ENCODE measurements around the gene FCHSD2. TPM values are rescaled to one million over a fixed set of nuclear protein-coding genes. Genes with fewer than 3 reads are reported as not detected.

Gene FCHSD2
- total and polyA plus RNA-seq, 4 donors = 7.6 to 18.7 (median 9.9) TPM

DNA sequence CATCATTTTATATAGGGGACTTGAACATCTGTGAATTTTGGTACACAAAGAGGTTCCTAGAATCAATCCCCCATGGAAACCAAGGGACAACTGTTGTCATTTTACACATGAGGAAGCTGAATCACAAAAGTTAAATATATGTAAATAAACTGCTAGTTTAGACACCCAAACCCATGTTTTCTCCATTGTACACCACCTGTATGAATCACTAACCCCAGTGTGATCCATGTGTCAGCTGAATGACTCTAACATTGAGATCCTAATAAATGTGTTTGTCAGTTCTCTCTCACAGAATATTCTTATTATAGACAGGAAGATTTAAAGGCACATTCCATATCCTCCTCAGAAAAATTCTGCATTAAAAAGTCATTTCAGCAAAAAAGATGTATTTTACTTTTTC, 244.6 kb downstream of the FCHSD2 start:
- Histone ChIP-seq H3K4me1 (ENCODE audit: control insufficient read depth in 4 of 4, insufficient read depth in 4 of 4, low read length in 3 of 4) (peaks cover 0 to 8% (median 1%) of the 10 kb centered on the region in 4 donors), H3K27ac (ENCODE audit: low read depth in 1 of 2, low read length in 2 of 2) (no peak overlapping the region), H3K4me3 (ENCODE audit: low read depth in 1 of 3, low read length in 3 of 3) (no peak overlapping the region), H3K9me3 (ENCODE audit: control insufficient read depth in 4 of 4, low read length in 3 of 4) (no peaks in the 10 kb centered on the region), H3K27me3 (ENCODE audit: control insufficient read depth in 4 of 4, insufficient read depth in 4 of 4, low read length in 3 of 4) (no peaks in the 10 kb centered on the region), H3K36me3 (ENCODE audit: control insufficient read depth in 4 of 4, insufficient read depth in 3 of 4, low read depth in 1 of 4, low read length in 3 of 4) (peaks cover 0 to 4% (median 2%) of the 10 kb centered on the region in 4 donors), H3K9ac (ENCODE audit: low read depth in 1 of 2, low read length in 2 of 2) (no peak overlapping the region)
- TF ChIP-seq, protein P1, sequence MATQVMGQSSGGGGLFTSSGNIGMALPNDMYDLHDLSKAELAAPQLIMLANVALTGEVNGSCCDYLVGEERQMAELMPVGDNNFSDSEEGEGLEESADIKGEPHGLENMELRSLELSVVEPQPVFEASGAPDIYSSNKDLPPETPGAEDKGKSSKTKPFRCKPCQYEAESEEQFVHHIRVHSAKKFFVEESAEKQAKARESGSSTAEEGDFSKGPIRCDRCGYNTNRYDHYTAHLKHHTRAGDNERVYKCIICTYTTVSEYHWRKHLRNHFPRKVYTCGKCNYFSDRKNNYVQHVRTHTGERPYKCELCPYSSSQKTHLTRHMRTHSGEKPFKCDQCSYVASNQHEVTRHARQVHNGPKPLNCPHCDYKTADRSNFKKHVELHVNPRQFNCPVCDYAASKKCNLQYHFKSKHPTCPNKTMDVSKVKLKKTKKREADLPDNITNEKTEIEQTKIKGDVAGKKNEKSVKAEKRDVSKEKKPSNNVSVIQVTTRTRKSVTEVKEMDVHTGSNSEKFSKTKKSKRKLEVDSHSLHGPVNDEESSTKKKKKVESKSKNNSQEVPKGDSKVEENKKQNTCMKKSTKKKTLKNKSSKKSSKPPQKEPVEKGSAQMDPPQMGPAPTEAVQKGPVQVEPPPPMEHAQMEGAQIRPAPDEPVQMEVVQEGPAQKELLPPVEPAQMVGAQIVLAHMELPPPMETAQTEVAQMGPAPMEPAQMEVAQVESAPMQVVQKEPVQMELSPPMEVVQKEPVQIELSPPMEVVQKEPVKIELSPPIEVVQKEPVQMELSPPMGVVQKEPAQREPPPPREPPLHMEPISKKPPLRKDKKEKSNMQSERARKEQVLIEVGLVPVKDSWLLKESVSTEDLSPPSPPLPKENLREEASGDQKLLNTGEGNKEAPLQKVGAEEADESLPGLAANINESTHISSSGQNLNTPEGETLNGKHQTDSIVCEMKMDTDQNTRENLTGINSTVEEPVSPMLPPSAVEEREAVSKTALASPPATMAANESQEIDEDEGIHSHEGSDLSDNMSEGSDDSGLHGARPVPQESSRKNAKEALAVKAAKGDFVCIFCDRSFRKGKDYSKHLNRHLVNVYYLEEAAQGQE (IDR thresholded peaks at IDR 0.05) = no peak
- no peak for TF ChIP-seq HNF4A (conservative IDR thresholded peaks at IDR 0.05)
- TF ChIP-seq YY1 (IDR thresholded peaks at IDR 0.05) = no peak
- TF ChIP-seq, protein P2, sequence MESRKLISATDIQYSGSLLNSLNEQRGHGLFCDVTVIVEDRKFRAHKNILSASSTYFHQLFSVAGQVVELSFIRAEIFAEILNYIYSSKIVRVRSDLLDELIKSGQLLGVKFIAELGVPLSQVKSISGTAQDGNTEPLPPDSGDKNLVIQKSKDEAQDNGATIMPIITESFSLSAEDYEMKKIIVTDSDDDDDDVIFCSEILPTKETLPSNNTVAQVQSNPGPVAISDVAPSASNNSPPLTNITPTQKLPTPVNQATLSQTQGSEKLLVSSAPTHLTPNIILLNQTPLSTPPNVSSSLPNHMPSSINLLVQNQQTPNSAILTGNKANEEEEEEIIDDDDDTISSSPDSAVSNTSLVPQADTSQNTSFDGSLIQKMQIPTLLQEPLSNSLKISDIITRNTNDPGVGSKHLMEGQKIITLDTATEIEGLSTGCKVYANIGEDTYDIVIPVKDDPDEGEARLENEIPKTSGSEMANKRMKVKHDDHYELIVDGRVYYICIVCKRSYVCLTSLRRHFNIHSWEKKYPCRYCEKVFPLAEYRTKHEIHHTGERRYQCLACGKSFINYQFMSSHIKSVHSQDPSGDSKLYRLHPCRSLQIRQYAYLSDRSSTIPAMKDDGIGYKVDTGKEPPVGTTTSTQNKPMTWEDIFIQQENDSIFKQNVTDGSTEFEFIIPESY (IDR thresholded peaks at IDR 0.05) = no peak
- TF ChIP-seq JUND (IDR thresholded peaks at IDR 0.05) = no peak
- TF ChIP-seq RXRA (IDR thresholded peaks at IDR 0.05) = no peak
- TF ChIP-seq, protein P3, sequence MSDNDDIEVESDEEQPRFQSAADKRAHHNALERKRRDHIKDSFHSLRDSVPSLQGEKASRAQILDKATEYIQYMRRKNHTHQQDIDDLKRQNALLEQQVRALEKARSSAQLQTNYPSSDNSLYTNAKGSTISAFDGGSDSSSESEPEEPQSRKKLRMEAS (IDR thresholded peaks at IDR 0.05) = no peak
- TF ChIP-seq GABPA (IDR thresholded peaks at IDR 0.05 in 1 of 2, conservative IDR thresholded peaks at IDR 0.05 in 1 of 2) = no peak
- no peak for TF ChIP-seq TAF1 (conservative IDR thresholded peaks at IDR 0.05)
- TF ChIP-seq EGR1 (IDR thresholded peaks at IDR 0.05; ENCODE audit: low read depth in 2 of 2) = no peak
- TF ChIP-seq NR2F2 (IDR thresholded peaks at IDR 0.05) = no peak
- TF ChIP-seq RAD21 (IDR thresholded peaks at IDR 0.05) = no peak
- TF ChIP-seq FOXA1 (IDR thresholded peaks at IDR 0.05) = no peak
- TF ChIP-seq, protein P4, sequence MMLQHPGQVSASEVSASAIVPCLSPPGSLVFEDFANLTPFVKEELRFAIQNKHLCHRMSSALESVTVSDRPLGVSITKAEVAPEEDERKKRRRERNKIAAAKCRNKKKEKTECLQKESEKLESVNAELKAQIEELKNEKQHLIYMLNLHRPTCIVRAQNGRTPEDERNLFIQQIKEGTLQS (IDR thresholded peaks at IDR 0.05) = no peak
- TF ChIP-seq, protein P5, sequence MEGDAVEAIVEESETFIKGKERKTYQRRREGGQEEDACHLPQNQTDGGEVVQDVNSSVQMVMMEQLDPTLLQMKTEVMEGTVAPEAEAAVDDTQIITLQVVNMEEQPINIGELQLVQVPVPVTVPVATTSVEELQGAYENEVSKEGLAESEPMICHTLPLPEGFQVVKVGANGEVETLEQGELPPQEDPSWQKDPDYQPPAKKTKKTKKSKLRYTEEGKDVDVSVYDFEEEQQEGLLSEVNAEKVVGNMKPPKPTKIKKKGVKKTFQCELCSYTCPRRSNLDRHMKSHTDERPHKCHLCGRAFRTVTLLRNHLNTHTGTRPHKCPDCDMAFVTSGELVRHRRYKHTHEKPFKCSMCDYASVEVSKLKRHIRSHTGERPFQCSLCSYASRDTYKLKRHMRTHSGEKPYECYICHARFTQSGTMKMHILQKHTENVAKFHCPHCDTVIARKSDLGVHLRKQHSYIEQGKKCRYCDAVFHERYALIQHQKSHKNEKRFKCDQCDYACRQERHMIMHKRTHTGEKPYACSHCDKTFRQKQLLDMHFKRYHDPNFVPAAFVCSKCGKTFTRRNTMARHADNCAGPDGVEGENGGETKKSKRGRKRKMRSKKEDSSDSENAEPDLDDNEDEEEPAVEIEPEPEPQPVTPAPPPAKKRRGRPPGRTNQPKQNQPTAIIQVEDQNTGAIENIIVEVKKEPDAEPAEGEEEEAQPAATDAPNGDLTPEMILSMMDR (IDR thresholded peaks at IDR 0.05; ENCODE audit: low read depth, low read length, missing input control) = no peak
- TF ChIP-seq SP1 (IDR thresholded peaks at IDR 0.05) = no peak
- TF ChIP-seq HNF4G (IDR thresholded peaks at IDR 0.05) = no peak
- no peak for TF ChIP-seq FOXA2 (IDR thresholded peaks at IDR 0.05)
- DNase-seq (ENCODE audit: low spot score) = no peak

Measured in liver (tissue), 9 donors.